PC-9 (cell line): ENCODE measurements around the gene GALNT9.

Source experiments
- CTCF ChIP-seq: fragments of 200-600 bp; sonication (generic); conservative IDR thresholded peaks from 2 replicates; pipeline ENCODE4 v1.6.1; 2017; ENCODE audit warnings: mixed run types, antibody characterized with exemption, mild to moderate bottlenecking, moderate library complexity
- EZH2 ChIP-seq: fragments of 200-600 bp; sonication (generic); IDR thresholded peaks from 2 replicates; pipeline ENCODE4 v1.8.0; 2017; ENCODE audit warnings: antibody characterized with exemption, low read depth

DNA sequence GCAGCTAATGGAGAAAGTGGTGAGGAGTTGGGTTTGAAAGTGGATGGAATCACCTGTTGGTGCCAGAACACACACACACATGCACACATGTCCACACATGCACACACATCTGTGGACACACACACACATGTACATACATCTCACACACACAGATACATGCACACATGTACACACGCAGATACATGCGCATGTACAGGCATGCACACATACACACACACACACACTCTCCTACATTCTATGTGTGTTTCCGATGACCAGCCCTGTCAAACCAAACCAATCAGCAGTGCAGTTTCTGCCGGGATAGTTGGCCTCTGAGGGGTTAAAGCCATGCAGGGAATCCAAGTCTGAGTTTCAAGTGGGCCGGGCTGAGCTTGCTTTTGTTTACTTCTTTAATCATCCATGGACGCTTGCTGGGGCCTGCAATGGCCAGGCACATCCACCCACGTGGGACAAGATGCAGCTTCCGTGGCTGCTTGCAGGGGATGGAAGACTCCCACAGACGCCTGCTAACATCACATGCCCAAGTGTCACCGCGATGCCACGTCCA, 52.5 kb downstream of the GALNT9 start:
- no peak for TF ChIP-seq CTCF
- no peak for TF ChIP-seq EZH2
